Epithelial cell of prostate (primary cell): ENCODE measurements around the gene LSM3.

ENCODE experiments used
- DNase-seq: peaks from one replicate; pipeline ENCODE4 v3.0.0-alpha.2; 2011; ENCODE audit warnings: low read depth, low spot score
- H3K27ac ChIP-seq: fragments of 450-650 bp; 2 replicates; pipeline ENCODE4 v1.5.1; 2017; ENCODE audit warnings: mild to moderate bottlenecking

Gene LSM3

DNA sequence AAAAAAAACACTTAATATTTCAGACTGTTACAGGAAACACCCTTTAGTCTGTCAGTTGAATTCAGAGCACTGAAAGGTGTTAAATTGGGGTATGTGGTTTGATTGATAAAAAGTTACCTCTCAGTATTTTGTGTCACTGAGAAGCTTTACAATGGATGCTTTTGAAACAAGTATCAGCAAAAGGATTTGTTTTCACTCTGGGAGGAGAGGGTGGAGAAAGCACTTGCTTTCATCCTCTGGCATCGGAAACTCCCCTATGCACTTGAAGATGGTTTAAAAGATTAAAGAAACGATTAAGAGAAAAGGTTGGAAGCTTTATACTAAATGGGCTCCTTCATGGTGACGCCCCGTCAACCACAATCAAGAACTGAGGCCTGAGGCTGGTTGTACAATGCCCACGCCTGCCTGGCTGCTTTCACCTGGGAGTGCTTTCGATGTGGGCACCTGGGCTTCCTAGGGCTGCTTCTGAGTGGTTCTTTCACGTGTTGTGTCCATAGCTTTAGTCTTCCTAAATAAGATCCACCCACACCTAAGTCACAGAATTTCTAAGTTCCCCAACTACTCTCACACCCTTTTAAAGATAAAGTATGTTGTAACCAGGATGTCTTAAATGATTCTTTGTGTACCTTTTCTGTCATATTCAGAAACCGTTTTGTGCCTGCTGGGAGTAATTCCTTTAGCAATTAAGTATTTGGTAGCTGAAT lies 35.9 kb upstream of the LSM3 start:
- peak overlapping the region; percentile 82 for H3K27ac ChIP-seq
- no peak for DNase-seq

DNA sequence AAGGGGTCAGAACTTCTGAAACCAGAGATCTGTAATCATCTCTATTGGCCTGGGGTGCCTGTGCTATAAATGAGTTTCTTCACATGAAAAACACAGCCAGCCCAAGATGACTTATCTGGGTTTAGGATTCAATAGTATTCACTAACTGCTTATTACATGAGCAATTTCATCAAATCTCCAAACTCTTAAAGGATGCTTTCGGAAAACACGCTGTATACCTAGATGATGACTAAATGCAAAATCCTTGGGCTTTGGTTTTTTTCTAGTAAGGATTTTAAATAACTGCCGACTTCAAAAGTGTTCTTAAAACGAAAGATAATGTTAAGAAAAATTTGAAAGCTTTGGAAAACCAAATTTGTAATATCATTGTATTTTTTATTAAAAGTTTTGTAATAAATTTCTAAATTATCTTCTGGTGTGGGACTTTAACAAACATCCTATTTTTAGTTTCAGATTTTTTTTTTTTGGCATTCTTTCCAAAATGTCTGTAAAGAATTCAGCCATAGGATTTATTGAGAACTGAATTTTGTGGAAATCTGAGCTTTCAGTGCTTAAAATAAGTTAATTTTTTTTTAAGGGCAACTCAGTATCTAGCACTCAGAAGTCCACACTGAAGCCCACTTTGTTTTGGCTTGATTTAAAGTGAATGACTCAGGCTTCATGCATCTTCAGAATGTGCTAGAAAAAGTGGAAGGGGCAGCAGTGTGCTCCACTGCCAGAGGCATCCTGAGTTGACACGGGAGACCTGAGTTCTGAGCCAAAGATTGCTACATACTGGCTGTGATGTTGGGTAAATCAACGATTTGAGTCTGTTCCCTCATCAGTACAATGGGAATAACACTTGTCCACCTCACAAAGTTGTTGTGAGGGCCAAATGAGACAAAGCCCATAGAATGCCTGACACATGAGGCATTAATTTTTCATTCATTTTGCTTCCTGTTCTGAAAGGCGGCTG lies 35.1 kb upstream of the LSM3 start:
- H3K27ac ChIP-seq, result peak overlapping the region; percentile 82
- no peak for DNase-seq

DNA sequence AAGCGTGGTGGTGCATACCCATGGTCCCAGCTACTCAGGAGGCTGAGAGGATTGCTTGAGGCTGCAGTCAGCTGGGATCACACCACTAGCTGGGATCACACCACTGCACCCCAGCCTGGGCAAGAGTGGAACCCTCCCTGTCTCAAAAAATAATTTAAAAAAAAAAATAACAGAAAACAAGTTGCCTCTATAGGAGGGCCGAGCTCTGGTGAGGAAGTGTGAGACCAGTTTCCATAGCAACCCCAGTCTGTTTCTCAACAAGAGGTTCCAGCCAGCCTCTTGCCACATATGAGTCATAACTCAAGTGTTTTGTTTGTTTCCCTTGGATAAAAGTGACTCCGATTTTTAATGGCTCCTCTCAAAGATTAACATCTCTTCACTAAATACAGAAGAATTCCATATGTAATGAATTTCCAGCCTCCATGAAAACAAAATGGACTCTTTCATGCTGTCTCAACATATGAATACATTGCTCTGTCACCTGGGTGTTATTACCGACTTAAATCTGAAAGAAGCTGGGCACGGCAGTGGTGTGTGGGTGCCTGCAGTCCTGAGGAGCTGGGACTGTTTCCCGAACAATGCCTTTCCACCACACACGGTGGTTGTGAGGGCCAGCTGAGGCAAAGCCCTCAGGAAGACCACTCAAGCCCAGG lies 34.1 kb upstream of the LSM3 start:
- peak overlapping the region; percentile 82 for H3K27ac ChIP-seq
- peak; percentile 88 for DNase-seq

DNA sequence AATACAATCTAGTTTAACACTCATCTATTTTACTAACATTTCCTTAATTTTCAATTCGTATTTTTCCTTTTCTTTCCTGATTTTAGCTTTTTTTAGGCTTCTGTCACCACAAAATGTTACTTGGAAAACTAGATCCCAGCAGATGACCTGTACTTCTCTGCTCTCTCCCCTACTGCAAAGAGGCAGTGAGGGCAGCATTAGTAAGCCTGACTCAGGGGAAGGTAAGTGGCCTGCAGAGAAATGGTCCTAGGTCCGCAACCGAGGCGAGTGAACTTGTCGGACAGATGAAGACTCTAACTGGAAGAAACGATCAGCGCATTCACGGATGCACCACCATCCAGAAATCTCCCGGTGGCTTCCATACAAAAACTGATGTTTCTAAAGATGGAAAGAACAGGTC lies 33.4 kb upstream of the LSM3 start:
- no peak for DNase-seq

DNA sequence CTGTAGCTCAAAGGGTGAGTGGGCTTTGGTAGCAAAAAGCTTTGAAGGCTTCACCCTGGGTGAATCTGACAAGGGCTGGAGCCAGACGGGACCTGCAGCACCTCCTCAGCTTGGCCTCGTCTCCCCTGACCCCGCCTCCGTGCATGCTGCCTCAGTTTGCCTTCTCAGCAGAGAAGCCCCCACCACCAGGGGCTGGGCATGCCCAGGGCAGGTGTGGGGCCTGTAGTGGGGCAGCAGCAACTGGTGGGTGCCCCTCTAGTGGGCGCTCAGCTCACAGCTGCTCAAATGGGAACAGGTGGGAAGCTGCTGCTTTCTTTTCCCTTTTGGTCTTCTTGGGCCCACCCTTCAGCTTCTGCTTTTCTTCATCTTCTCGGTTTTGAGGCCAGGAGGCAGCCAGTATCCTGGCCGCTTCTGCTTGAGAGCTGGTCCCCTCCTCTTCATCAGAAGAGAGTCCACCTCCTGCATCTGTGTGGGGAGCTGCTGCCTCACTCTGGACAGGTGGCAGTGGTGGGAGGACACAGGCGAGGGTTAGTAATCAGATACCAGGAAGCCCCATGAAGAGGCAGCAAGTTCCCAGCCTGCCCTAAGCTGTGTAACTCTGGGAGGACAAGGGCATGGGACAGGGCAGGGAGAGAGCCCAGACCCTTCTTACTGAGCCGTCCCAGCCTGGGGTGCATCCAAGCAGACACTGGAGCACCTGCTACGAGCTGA lies 32.8 kb upstream of the LSM3 start:
- H3K27ac ChIP-seq, result peak overlapping the region; percentile 82
- DNase-seq, result no peak

More for the DNA sequence above, 33.4 kb upstream of the LSM3 start:
- H3K27ac ChIP-seq, result peak overlapping the region; percentile 82

DNA sequence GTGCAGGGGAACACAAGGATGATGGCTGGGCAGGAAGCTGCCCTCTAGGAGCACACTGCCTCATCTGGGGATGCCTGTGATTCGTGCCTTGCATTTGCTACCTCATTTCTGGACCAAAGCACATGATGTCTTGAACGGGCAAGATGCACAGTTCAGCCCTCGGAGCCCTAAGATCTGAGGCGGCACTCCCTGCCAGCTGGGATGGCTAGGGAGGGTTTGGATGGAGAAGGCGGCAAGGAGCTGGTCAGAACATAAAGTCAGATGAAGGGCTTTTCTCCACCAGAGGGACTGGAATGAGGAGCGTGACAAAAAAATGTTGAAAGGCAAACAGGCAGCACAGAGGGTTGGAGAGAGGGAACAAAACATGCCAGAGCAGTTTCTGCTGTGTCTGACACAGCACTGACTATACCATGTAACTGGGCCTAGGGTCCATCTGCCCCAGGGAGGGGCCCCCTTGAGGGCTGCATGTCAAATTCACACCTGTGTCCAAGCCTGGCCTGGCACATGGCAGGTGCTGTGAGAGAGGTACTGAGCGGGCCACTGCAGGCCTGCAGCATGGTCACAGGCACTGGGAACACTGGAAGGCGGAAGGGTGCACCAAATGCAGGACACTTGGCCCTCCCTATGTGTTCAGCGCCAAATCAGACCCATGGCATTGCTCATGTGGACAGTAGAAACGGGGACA lies 32.1 kb upstream of the LSM3 start:
- no peak overlapping the region for H3K27ac ChIP-seq

DNA sequence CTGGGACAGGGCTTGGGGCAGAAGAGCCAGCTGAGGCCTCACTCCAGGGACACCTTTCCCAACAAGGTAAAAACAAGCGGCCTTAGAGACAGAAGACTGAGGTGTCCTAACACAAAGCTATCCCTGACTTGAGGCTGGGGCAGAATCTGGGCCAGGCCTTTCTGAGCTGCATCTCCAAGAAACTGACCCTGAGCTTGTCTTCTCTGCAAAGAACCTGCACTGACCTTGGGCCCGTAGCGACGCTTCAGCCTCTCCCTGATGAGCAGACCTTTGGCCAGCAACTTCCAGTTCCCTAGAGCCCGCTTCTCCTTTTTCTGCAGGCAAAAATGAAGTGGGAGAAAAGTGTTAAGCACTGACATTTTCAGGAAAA lies 31.6 kb upstream of the LSM3 start:
- no peak for DNase-seq
- H3K27ac ChIP-seq, result no peak overlapping the region

More for the DNA sequence above, 32.1 kb upstream of the LSM3 start:
- no peak for DNase-seq

DNA sequence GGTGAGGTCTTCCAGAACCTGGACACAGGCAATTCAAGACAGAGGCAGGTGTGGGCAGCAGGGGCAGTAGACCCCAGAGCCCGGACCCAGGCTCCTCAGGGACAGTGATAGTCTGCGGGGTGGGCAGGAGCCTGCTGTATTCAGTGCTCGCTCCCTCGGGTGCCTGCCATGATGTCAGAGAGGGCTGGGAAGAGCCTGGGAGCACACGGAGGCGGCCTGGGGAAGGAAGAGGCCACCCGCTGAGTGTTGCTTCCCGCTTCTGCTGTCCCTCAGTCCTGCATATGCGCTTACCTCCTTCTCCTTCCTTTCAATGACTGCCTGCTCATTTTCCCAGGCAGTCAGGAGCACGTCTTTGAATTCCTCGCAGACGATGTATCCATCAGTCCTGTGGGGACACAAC lies 31.0 kb upstream of the LSM3 start:
- no peak for DNase-seq
- no peak overlapping the region for H3K27ac ChIP-seq

DNA sequence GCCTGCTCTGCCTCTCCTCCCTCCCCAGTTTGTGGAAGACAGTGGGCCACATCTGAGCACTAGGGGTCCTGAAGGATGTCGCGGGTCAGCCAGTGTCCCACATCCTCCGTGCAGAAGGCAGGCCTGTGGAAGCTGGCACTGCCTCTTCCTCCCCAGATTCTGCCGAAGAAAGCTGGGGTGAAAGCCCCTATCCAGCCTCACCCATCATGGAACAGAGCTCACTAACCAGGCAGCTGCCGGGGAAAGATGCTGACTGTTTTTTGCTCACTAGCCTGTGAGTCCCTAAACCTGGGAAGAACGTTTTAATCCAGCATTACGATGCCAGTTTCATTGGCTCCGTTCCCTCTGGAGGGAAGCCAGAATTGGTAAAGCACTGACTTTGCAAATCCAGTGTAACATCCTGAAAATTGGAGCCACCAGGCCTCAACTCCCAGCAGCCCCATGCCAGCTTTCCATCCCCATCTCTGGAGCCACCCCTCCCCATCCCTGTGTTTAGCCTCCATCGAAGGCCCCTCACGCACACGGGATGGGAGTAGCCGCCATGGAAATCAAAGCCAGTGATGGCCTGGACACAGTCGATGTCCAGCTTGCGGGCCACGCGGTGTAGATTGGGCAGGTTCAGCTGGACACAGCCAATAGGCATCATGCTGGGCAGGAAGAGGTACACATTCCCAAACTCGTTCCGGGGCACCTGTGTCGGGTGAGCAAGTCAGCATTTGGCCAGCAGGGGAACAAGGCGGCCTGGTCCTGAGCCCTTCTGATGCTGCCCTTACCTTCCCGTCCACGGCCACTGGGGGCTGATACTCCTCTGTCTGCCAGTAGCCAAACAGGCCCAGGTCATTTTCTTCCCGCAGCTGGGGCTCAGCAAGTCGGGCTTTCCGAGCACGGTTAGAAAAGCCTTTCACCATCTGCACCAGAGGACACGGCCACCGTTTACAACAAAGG lies 30.3 kb upstream of the LSM3 start:
- H3K27ac ChIP-seq, result no peak overlapping the region
- DNase-seq, result no peak

DNA sequence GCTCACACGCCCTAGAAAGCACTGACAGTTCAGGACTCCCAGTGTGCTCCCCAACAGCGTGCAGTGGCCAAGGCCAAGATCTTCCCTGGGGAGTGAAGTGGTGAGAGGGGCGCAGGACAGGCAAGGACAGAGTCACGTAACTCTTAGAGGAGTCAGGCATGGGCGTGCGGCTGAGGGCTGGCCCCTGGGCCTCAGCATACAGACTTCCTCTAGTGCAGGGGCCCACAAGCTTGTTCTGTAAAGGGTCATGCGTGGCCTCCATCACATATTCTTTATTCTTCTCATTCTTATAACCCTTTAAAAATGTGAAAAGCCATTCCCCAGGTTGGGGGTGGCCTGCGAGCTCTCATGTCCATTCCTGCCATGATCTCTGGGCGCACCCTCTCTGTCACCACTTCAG lies 28.5 kb upstream of the LSM3 start:
- DNase-seq, result no peak
- H3K27ac ChIP-seq, result no peak overlapping the region

DNA sequence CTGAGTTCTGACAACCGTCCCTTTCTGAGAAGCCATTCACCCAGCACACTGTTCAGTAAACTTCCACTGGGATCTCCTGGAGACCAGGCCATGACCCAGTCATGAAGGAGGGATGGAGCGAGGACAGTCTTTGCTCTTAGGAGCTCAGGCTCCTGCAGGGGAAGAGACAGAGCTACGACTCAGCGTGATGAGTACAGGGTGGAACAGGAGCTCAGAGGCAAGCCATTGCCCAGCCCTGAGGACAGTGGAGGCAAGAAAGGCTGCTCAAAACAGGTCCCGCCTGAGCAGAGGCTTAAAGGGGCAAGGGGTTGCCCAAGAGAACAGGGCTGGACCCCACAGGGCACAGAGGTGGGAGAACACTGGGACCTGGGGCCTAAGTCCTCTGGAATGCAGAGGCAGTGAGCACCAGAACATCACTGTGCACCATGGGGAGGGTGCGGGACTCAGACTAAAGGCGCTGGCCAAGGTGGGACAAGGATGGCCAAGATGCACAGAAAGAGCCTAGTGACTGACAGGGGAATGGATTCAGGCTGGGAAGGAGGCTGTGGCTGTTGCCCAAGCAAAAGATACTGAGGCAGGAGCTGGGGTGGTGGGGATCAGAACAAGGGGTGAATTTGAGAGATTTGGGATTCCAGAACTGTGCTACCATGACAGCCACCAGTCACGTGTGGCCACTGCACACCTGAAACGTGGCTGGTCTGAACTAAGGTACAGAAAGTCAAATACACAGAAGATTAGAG lies 28.0 kb upstream of the LSM3 start:
- no peak overlapping the region for H3K27ac ChIP-seq
- DNase-seq, result no peak

DNA sequence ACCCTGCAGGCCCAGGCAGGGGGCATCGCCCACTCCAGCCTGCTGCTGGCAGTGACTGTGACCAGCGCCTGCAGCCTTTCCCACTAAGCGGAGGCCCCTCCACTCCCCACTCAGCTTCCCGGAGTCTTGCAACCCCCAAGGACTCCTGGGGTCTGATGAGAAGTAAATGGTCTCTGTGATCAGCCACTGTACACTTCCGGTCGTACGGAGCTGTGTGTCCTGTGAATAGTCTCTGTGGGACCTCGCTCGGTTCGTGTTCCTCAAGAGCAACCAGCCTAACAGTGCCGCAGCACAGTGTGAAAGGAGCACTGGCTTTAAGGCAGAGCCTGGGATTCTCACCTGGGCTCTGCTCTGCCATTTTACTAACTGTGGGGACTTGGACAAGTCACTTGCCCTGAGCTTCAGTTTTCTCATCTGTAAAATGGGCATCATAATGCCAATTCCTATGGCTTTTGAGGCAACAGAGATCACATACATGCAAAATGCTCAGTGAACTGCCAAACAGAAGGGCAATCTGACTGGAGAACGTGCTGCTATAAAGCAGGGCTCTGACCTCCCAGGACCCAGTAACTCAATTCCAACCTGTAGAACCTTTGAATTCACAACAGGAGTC lies 27.0 kb upstream of the LSM3 start:
- H3K27ac ChIP-seq, result no peak overlapping the region
- no peak for DNase-seq

DNA sequence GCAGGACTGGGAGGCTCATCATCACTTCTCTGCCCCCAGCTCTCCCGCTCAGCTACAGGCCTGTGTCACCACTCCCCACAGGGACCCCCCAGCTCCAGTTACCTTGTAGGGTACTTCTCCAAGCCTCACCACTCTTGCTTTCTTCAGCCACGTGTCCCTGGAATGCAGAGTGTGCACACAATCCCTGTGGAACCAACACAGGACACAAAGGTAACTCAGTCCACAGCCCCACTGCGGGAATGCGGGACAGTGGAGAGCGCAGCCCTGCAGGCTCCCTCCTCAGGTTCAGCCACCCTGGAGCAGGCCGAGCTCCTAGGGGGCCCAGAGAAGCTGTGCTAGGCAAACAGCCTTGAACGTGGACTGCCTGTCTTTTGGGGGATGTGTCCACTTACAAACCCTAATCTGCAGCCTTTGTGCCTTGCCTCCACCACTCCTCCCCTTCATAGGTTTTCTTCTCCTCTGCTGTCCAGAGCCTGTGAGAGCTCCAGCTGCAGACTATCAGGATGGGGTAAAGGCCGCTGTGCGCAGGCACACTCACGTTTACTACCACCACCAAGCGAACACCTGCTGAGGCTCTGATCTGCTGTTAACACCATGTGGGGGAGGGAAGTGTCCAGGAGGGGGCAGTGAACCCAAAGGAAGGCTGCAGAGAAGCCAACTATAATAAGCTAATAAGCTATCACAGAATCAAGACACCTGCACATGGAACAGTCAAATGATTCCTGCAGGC lies 26.2 kb upstream of the LSM3 start:
- DNase-seq, result no peak
- H3K27ac ChIP-seq, result no peak overlapping the region

DNA sequence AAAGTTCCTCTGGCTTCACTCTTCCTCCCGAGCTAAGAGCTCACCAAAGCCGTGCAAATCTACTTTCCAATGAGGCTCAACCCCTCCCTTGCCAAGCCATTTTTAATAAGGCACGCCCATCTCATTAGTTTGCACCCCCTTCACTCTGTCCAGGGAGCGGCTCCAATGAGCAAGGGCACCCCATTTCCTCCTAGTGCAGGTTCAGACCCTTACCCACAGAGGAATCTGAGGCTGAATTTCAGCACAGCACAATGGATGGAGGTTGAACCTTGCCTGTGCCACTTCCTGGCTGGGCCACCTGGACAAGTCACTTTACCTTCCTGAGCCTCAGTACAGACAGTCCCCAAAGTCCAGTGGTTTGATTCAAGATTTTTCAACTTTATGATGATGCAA lies 25.7 kb upstream of the LSM3 start:
- H3K27ac ChIP-seq, result no peak overlapping the region
- no peak for DNase-seq

DNA sequence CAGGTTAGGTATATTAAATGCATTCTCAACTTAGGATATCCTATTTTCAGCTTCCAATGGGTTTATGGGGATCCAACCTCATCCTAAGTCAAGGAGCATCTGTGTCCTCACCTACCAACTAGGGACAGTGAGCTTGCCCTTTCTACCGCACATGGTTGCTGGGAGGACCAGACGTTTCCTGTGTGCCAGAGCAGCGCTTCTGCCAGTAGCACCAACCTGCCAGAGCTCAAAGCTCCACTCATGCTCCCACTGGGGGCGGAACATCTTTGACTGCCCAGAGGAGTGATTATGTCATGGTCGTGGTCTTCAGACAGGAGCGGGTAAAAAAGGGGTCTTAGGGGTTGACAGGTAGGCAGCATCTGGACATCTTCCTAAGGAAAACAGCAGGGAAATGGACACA lies 25.0 kb upstream of the LSM3 start:
- H3K27ac ChIP-seq, result no peak overlapping the region
- DNase-seq, result no peak

DNA sequence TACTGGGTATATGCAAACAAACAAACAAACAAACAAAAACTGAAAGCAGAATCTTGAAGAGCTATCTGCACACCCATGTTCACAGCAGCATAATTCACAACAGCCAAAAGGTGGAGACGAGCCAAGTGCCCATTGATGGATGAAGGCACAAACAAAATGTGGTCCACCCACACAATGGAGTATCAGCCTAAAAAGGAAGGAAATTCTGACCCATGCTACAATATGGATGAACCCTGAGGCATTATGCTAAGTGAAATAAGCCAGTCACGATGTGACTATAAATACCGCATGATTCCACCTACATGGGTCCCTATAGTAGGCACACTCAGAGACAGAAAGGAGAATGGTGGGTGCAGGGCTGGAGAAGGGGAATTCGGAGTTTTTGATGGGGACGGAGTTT lies 24.3 kb upstream of the LSM3 start:
- DNase-seq, result no peak
- no peak overlapping the region for H3K27ac ChIP-seq

DNA sequence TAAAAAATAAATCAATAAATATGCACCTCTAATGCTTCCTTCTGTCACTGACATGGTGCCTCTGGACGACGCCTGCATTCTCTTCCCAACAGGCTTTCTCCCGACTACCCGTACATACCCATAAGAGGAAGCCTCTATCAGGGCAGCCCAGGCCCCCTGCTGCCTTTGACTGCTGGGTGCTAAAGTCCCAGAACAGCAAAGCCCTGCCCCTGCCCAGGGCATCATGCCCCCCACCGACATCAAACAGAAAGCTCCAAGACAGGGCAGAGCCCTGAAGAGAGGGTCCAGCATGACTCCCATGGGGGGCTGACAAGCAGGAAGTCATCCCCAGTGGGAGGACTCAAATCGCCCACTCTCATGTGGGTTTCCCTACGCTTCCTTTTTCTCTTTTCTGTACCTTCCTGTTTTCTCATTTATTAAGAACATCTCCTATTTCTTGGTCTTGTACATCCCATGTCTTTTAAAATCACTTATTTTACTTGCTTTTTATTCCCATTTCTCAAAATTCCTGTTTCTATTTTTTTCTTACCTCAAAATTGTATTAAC lies 23.6 kb upstream of the LSM3 start:
- DNase-seq, result no peak

More for the DNA sequence above, 23.6 kb upstream of the LSM3 start:
- no peak overlapping the region for H3K27ac ChIP-seq
